Mesendoderm (in vitro differentiated cells): ENCODE results near the gene FCER2.

Source experiments
- DNase-seq: peaks from one replicate; pipeline ENCODE4 v3.0.0; 2013
- H2AK5ac ChIP-seq: 2 replicates; pipeline ENCODE4 v1.6.1; 2013; ENCODE audit warnings: low read length, inconsistent platforms
- H2BK120ac ChIP-seq: 2 replicates; pipeline ENCODE4 v1.6.1; 2013; ENCODE audit warnings: low read depth, mild to moderate bottlenecking, low read length, moderate library complexity, mixed read lengths
- H2BK15ac ChIP-seq: replicated peaks from 2 replicates; pipeline ENCODE4 v1.6.1; 2013; ENCODE audit warnings: low read depth, mild to moderate bottlenecking, moderate library complexity
- H2BK5ac ChIP-seq: 2 replicates; pipeline ENCODE4 v1.6.1; 2013; ENCODE audit warnings: low read length, inconsistent platforms
- H3K18ac ChIP-seq: 2 replicates; pipeline ENCODE4 v1.6.1; 2013; ENCODE audit warnings: mild to moderate bottlenecking, low read length, mixed read lengths
- H3K23ac ChIP-seq: one replicate; pipeline ENCODE4 v1.6.1; 2013; ENCODE audit warnings: low read length
- H3K27ac ChIP-seq: 2 replicates; pipeline ENCODE4 v1.5.1; 2013; ENCODE audit warnings: low read depth, mild to moderate bottlenecking, inconsistent platforms, low read length, moderate library complexity
- H3K27me3 ChIP-seq: 2 replicates; pipeline ENCODE4 v1.6.1; 2013; ENCODE audit warnings: low read length, control low read depth, mild to moderate bottlenecking, inconsistent platforms; ENCODE audit not compliant: insufficient read depth, poor library complexity
- H3K36me3 ChIP-seq: 2 replicates; pipeline ENCODE4 v1.6.1; 2013; ENCODE audit warnings: low read length, inconsistent platforms; ENCODE audit not compliant: control insufficient read depth, insufficient read depth
- H3K4ac ChIP-seq: one replicate; pipeline ENCODE4 v1.6.1; 2013; ENCODE audit warnings: low read depth, mild to moderate bottlenecking, low read length, moderate library complexity
- H3K4me1 ChIP-seq: 2 replicates; pipeline ENCODE4 v1.6.1; 2013; ENCODE audit warnings: low read depth, low read length, inconsistent platforms; ENCODE audit not compliant: control insufficient read depth
- H3K4me2 ChIP-seq: 2 replicates; pipeline ENCODE4 v1.6.1; 2013; ENCODE audit warnings: low read length
- H3K4me3 ChIP-seq: 2 replicates; pipeline ENCODE4 v1.5.1; 2013; ENCODE audit warnings: mild to moderate bottlenecking, low read length
- H3K56ac ChIP-seq: one replicate; pipeline ENCODE4 v1.6.1; 2013; ENCODE audit warnings: low read length
- H3K79me1 ChIP-seq: 2 replicates; pipeline ENCODE4 v1.6.1; 2013; ENCODE audit warnings: low read length, inconsistent platforms
- H3K79me2 ChIP-seq: 2 replicates; pipeline ENCODE4 v1.6.1; 2013; ENCODE audit warnings: mild to moderate bottlenecking, low read length; ENCODE audit not compliant: control insufficient read depth, insufficient read depth
- H3K9ac ChIP-seq: 2 replicates; pipeline ENCODE4 v1.6.1; 2013; ENCODE audit warnings: low read length, inconsistent platforms
- H4K5ac ChIP-seq: one replicate; pipeline ENCODE4 v1.6.1; 2013; ENCODE audit warnings: low read length
- H4K8ac ChIP-seq: one replicate; pipeline ENCODE4 v1.6.1; 2013; ENCODE audit warnings: low read depth, mild to moderate bottlenecking, control low read depth, low read length, moderate library complexity
- WGBS: extraction: QIAGEN DNeasy Blood & Tissue Kit; methylation state at CpG from one replicate; pipeline ENCODE4 v1.1.7; 2013; ENCODE audit warnings: low lambda C conversion rate, missing lambda C conversion rate; ENCODE audit not compliant: insufficient coverage; ENCODE audit errors: extremely low coverage; 5-methylcytosine and 5-hydroxymethylcytosine counted together

FCER2 gene

DNA sequence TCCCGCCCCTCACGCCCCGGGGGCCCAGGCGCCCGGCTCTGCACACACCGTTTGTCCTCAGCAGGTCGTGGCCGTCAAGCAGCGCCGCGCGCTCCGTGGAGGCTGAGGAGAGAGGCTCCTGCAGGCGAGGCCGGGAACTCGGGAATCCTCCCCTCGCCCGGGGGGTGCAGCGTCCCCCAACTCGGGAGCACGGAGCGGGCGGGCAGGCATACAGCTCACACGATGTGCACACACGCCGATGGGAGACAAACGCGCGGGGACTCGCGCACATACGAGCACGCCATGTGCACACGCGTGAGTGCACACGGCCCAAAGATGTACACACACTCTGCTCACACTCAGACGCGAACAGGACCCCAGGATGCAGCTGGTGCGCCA, 29.3 kb upstream of the FCER2 start:
- WGBS = no CpG with 5 or more reads among the region's 39 CpGs
- H3K56ac ChIP-seq = no peak overlapping the region
- H3K18ac ChIP-seq = no peak overlapping the region

GRCh38 chr19:7730286-7731217, 28.6 kb upstream of the FCER2 start:
- Histone ChIP-seq H3K36me3 (no peaks in the 10 kb centered on the region), H3K79me1 (no peaks in the 10 kb centered on the region), H3K4me1 (no peaks in the 10 kb centered on the region), H2BK120ac (no peak overlapping the region), H3K79me2 (no peaks in the 10 kb centered on the region), H3K18ac (no peak overlapping the region), H3K27ac (no peak overlapping the region), H3K4me3 (no peak overlapping the region), H3K56ac (no peak overlapping the region), H2BK15ac (no peak overlapping the region), H2BK5ac (no peak overlapping the region), H3K27me3 (peaks cover 25% of the 10 kb centered on the region), H3K9ac (no peak overlapping the region), H4K8ac (no peak overlapping the region), H2AK5ac (no peak overlapping the region), H4K5ac (no peak overlapping the region), H3K4ac (no peak overlapping the region), H3K23ac (no peak overlapping the region), H3K4me2 (no peak overlapping the region)
- no CpG with 5 or more reads among the region's 78 CpGs for WGBS
- DNase-seq = no peak

More for the DNA sequence above, 29.3 kb upstream of the FCER2 start:
- Histone ChIP-seq H4K8ac (no peak overlapping the region), H2AK5ac (no peak overlapping the region), H3K79me1 (no peaks in the 10 kb centered on the region), H2BK5ac (no peak overlapping the region), H2BK120ac (no peak overlapping the region), H3K27me3 (peaks cover 25% of the 10 kb centered on the region), H4K5ac (no peak overlapping the region), H3K4me3 (no peak overlapping the region), H3K4me2 (no peak overlapping the region), H3K9ac (no peak overlapping the region), H3K27ac (no peak overlapping the region), H3K23ac (no peak overlapping the region), H3K4me1 (no peaks in the 10 kb centered on the region), H2BK15ac (no peak overlapping the region), H3K36me3 (no peaks in the 10 kb centered on the region), H3K79me2 (no peaks in the 10 kb centered on the region), H3K4ac (no peak overlapping the region)
- DNase-seq = no peak

GRCh38 chr19:7729831-7730285, 27.9 kb upstream of the FCER2 start:
- no peak for DNase-seq
- no peak overlapping the region for H3K9ac ChIP-seq
- H3K23ac ChIP-seq = no peak overlapping the region
- no peak overlapping the region for H3K4me2 ChIP-seq
- no peaks in the 10 kb centered on the region for H3K79me2 ChIP-seq
- H3K36me3 ChIP-seq = no peaks in the 10 kb centered on the region
- no peak overlapping the region for H3K4ac ChIP-seq
- WGBS = no CpG with 5 or more reads among the region's 34 CpGs
- H3K4me1 ChIP-seq = no peaks in the 10 kb centered on the region
- H2BK120ac ChIP-seq = no peak overlapping the region
- no peak overlapping the region for H3K27ac ChIP-seq
- H3K4me3 ChIP-seq = no peak overlapping the region
- no peak overlapping the region for H4K5ac ChIP-seq
- no peak overlapping the region for H2BK5ac ChIP-seq
- H2AK5ac ChIP-seq = no peak overlapping the region
- no peak overlapping the region for H2BK15ac ChIP-seq
- H3K56ac ChIP-seq = no peak overlapping the region
- no peak overlapping the region for H4K8ac ChIP-seq
- peaks cover 25% of the 10 kb centered on the region for H3K27me3 ChIP-seq
- H3K79me1 ChIP-seq = no peaks in the 10 kb centered on the region
- no peak overlapping the region for H3K18ac ChIP-seq

DNA sequence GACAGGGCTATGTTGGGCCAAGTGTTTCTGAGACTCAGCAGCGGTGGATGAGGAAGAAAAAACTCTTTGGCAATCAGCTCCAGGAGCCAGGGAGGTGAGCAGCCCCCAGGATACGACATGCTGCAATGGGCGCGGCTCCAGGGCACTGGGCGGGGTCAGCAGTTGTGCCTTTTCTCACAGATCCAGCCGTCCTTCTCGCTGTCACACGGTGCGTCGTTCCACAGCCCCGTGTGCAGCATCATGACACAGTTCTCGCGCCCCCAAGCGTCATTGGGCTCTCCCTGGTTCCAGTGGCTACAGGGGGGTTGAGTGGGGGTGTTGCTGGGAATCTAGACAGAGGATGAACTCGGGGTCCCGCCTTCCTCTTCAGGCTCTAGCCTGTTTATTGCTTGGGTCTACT, 27.3 kb upstream of the FCER2 start:
- Histone ChIP-seq H2BK5ac (no peak overlapping the region), H3K56ac (no peak overlapping the region), H4K5ac (no peak overlapping the region), H3K27ac (no peak overlapping the region), H3K36me3 (no peaks in the 10 kb centered on the region), H3K79me1 (no peaks in the 10 kb centered on the region), H3K4me3 (no peak overlapping the region), H3K79me2 (no peaks in the 10 kb centered on the region), H3K18ac (no peak overlapping the region), H3K4me1 (no peaks in the 10 kb centered on the region), H3K9ac (no peak overlapping the region), H3K27me3 (peaks cover 25% of the 10 kb centered on the region), H2BK15ac (no peak overlapping the region), H4K8ac (no peak overlapping the region), H2AK5ac (no peak overlapping the region), H3K4ac (no peak overlapping the region), H3K23ac (no peak overlapping the region), H2BK120ac (no peak overlapping the region), H3K4me2 (no peak overlapping the region)
- WGBS = no CpG with 5 or more reads among the region's 16 CpGs
- no peak for DNase-seq

GRCh38 chr19:7725791-7726190, 23.9 kb upstream of the FCER2 start:
- Histone ChIP-seq H2BK120ac (no peak overlapping the region), H4K8ac (no peak overlapping the region), H3K18ac (no peak overlapping the region), H2AK5ac (no peak overlapping the region), H3K4me3 (no peak overlapping the region), H3K9ac (no peak overlapping the region), H2BK5ac (no peak overlapping the region), H3K79me1 (no peaks in the 10 kb centered on the region), H3K4ac (no peak overlapping the region), H4K5ac (no peak overlapping the region), H3K27ac (no peak overlapping the region), H3K79me2 (no peaks in the 10 kb centered on the region), H3K23ac (no peak overlapping the region), H3K27me3 (peaks cover 18% of the 10 kb centered on the region), H3K4me2 (no peak overlapping the region), H3K4me1 (no peaks in the 10 kb centered on the region), H3K36me3 (no peaks in the 10 kb centered on the region), H2BK15ac (no peak overlapping the region), H3K56ac (no peak overlapping the region)
- WGBS = no CpG with 5 or more reads among the region's 2 CpGs
- no peak for DNase-seq
